ENCODE results near the gene SGCA. TPM values are rescaled to one million over a fixed set of nuclear protein-coding genes. Genes with fewer than 3 reads are reported as not detected.
A peak's percentile ranks its signal among the peaks of the same experiment; 100 is the strongest.

The SGCA gene
- total RNA-seq, 4 donors from 2014 or later, result 58.1 to 145 (median 93.4) TPM

- Histone ChIP-seq H3K4me1 (peaks cover 9 to 86% (median 35%) of the 10 kb centered on the region in 3 donors), H3K9me3 (no peaks in the 10 kb centered on the region), H3K36me3 (no peaks in the 10 kb centered on the region), H3K27ac (peak overlapping the region in 3 of 4 donors; percentile 42 to 94 (median 66)), H3K27me3 (peaks cover 13% of the 10 kb centered on the region), H3K4me3 (no peak overlapping the region)
- no peak for ATAC-seq
- 60 to 100% methylated on average over 1 to 3 of the region's 7 CpGs for WGBS, 2 donors (ENCODE audit: low coverage in 1 of 2)
- TF ChIP-seq POLR2A (IDR thresholded peaks at IDR 0.05), result no peak
- no peak for TF ChIP-seq POLR2AphosphoS5 (IDR thresholded peaks at IDR 0.05)
- no peak for TF ChIP-seq EP300 (IDR thresholded peaks at IDR 0.05)
- TF ChIP-seq, protein P1, sequence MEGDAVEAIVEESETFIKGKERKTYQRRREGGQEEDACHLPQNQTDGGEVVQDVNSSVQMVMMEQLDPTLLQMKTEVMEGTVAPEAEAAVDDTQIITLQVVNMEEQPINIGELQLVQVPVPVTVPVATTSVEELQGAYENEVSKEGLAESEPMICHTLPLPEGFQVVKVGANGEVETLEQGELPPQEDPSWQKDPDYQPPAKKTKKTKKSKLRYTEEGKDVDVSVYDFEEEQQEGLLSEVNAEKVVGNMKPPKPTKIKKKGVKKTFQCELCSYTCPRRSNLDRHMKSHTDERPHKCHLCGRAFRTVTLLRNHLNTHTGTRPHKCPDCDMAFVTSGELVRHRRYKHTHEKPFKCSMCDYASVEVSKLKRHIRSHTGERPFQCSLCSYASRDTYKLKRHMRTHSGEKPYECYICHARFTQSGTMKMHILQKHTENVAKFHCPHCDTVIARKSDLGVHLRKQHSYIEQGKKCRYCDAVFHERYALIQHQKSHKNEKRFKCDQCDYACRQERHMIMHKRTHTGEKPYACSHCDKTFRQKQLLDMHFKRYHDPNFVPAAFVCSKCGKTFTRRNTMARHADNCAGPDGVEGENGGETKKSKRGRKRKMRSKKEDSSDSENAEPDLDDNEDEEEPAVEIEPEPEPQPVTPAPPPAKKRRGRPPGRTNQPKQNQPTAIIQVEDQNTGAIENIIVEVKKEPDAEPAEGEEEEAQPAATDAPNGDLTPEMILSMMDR (IDR thresholded peaks at IDR 0.05), result no peak
Observed at GRCh38 chr17:50205963-50206505, 40.2 kb downstream of the SGCA start.

- H3K27ac ChIP-seq, result peak overlapping the region in 3 of 4 donors; percentile 47 to 94 (median 49)
- peak overlapping the region in 1 of 2 donors; percentile 12 for H3K4me3 ChIP-seq
- H3K4me1 ChIP-seq, result peaks cover 9 to 86% (median 40%) of the 10 kb centered on the region in 3 donors
- H3K36me3 ChIP-seq, result no peaks in the 10 kb centered on the region
- H3K9me3 ChIP-seq, result no peaks in the 10 kb centered on the region
- no peak for ATAC-seq
- H3K27me3 ChIP-seq, result peaks cover 6% of the 10 kb centered on the region
- WGBS, 2 donors (ENCODE audit: low coverage in 1 of 2), result 22 to 40% methylated on average over 6 to 13 of the region's 18 CpGs
- TF ChIP-seq, protein P1 (IDR thresholded peaks at IDR 0.05), result no peak
- TF ChIP-seq POLR2A (IDR thresholded peaks at IDR 0.05), result no peak
- no peak for TF ChIP-seq EP300 (IDR thresholded peaks at IDR 0.05)
- TF ChIP-seq POLR2AphosphoS5 (IDR thresholded peaks at IDR 0.05), result no peak
Observed at GRCh38 chr17:50206604-50207293, 40.9 kb downstream of the SGCA start.

DNA sequence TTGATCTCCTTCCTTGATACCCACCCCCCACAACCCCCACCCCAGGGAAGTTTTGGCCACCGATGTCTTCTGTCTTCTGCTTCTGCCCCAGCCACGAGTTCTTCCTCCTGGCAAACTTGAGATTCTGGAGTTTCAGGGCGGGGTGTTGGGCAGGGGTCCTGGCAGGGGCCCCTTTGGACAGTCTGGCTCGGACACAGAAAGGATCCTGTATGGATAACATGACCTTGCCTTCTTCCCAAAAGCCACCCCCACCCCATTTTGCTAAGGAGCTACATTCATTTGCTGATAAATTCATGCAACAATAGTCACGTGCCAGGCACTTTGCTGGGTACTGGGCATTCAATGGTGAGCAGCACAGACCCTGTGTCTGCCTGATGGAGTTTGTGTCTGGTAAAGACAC lies 41.5 kb downstream of the SGCA start:
- peaks cover 9 to 88% (median 43%) of the 10 kb centered on the region in 3 donors for H3K4me1 ChIP-seq
- peaks cover 4% of the 10 kb centered on the region for H3K27me3 ChIP-seq
- no peak for ATAC-seq
- WGBS, 2 donors (ENCODE audit: low coverage in 1 of 2), result 50% methylated on average over 2 of the region's 5 CpGs; no CpG with 5 or more reads in 1 of the 2 donors
- no peaks in the 10 kb centered on the region for H3K9me3 ChIP-seq
- TF ChIP-seq, protein P1 (IDR thresholded peaks at IDR 0.05), result no peak
- no peak for TF ChIP-seq POLR2A (IDR thresholded peaks at IDR 0.05)
- no peak for TF ChIP-seq EP300 (IDR thresholded peaks at IDR 0.05)
- TF ChIP-seq POLR2AphosphoS5 (IDR thresholded peaks at IDR 0.05), result no peak
- peak overlapping the region in 3 of 4 donors; percentile 47 to 91 (median 49) for H3K27ac ChIP-seq
- no peak overlapping the region for H3K4me3 ChIP-seq
- no peaks in the 10 kb centered on the region for H3K36me3 ChIP-seq

- peaks cover 9 to 94% (median 43%) of the 10 kb centered on the region in 3 donors for H3K4me1 ChIP-seq
- H3K36me3 ChIP-seq, result no peaks in the 10 kb centered on the region
- peaks cover 4% of the 10 kb centered on the region for H3K27me3 ChIP-seq
- no peak overlapping the region for H3K4me3 ChIP-seq
- peak overlapping the region in 3 of 4 donors; percentile 39 to 91 (median 84) for H3K27ac ChIP-seq
- TF ChIP-seq POLR2AphosphoS5 (IDR thresholded peaks at IDR 0.05) (no peak), EP300 (IDR thresholded peaks at IDR 0.05) (no peak), POLR2A (IDR thresholded peaks at IDR 0.05) (no peak)
- TF ChIP-seq, protein P1 (IDR thresholded peaks at IDR 0.05), result no peak
- WGBS, 2 donors (ENCODE audit: low coverage in 1 of 2), result 84 to 87% methylated on average over 5 to 7 of the region's 8 CpGs
- no peak for ATAC-seq
- H3K9me3 ChIP-seq, result no peaks in the 10 kb centered on the region
Observed at GRCh38 chr17:50207792-50208567, 42.2 kb downstream of the SGCA start.
